GM20000 (cell line): ENCODE results near the gene HES5.

ENCODE experiments used
- DNase-seq: peaks from one replicate; pipeline ENCODE4 v3.0.0; 2012; ENCODE audit warnings: low spot score
- TF ChIP-seq, protein P1 (sequence below): IDR thresholded peaks from 2 replicates; pipeline ENCODE4 v1.5.1; 2012; ENCODE audit warnings: mild to moderate bottlenecking, control low read depth; ENCODE audit errors: extremely low read depth, missing control alignments

The HES5 gene

DNA sequence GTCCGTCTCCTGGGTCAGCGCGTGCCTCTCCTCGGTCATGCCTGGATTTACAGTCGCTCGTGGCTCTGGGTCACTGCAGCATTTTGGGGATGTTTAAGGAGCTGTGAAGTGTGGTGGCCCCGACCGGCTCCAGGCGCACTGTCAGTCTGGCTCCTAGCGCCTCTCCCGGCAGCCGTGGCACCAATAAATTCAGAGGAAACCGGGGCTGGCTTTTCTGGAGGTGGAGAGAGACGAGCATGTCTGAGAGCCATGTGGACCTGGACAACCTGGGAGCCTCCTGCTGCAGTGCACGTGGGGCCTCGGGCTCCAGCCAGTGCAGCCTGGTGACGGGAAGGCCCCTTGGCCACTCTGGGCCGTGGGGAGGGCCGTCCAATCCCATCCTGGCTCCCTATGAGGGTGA lies 36.8 kb downstream of the HES5 start:
- no peak for DNase-seq
- TF ChIP-seq, protein P1, sequence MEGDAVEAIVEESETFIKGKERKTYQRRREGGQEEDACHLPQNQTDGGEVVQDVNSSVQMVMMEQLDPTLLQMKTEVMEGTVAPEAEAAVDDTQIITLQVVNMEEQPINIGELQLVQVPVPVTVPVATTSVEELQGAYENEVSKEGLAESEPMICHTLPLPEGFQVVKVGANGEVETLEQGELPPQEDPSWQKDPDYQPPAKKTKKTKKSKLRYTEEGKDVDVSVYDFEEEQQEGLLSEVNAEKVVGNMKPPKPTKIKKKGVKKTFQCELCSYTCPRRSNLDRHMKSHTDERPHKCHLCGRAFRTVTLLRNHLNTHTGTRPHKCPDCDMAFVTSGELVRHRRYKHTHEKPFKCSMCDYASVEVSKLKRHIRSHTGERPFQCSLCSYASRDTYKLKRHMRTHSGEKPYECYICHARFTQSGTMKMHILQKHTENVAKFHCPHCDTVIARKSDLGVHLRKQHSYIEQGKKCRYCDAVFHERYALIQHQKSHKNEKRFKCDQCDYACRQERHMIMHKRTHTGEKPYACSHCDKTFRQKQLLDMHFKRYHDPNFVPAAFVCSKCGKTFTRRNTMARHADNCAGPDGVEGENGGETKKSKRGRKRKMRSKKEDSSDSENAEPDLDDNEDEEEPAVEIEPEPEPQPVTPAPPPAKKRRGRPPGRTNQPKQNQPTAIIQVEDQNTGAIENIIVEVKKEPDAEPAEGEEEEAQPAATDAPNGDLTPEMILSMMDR, result no peak

DNA sequence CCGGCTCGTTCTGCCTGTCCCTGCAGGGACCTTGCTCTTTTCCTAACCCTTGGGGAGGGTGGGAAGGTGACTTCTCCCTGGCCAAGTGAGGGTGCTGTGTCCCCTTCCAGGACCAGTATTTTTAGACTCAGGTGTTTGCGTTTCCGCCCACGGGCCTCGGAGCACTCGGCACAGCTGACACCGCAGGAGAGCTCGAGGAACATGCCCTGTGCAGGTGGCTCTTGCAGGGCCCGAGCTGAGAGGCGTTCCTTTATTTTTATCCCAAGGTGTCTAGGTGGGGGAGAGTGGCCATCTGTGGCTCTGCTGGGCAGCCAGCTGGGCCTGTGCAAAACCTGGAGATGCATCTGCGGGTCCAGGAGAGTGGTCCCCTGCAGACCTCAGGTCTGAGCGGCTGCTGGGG lies 38.0 kb downstream of the HES5 start:
- TF ChIP-seq, protein P1, result no peak
- DNase-seq, result no peak

DNA sequence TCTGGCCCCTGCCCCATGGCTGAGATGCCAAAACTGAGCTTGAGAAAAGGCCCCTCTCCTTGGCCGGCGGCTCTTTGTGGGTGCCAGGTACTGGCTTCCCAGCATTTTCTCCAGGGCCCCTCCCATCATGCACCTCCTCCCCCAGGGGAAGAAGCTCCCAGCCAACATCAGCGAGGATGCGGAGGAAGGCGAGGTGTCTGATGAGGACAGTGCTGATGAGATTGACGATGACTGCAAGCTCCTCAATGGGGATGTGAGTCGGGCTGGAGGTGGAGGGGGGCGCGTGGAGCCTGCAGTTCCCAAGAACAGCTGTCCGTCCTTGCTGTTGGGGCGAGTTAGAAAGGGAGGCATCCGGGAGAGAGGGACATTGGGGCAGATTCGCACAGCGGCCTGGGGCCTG lies 40.4 kb downstream of the HES5 start:
- DNase-seq, result no peak
- TF ChIP-seq, protein P1, result no peak

DNA sequence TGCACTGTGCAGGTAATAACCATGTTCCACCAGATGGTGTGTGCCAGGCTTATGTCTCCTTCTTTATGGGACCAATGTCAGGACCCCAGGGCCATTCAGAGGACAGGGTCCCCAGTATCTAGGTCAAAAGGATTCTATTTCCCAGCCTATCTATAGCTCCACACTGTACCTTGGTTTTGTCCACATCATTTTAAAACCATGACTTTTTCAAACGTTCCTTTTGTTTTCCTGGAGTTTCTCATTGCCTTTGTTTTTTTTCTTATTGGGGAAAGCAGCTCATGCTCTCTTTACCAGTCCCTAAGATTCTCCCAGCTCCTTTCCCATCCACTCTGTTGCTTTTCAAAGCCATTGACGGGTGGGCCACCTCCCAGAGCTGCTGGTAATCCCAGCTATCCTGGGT lies 41.4 kb downstream of the HES5 start:
- DNase-seq, result no peak
- TF ChIP-seq, protein P1, result no peak

DNA sequence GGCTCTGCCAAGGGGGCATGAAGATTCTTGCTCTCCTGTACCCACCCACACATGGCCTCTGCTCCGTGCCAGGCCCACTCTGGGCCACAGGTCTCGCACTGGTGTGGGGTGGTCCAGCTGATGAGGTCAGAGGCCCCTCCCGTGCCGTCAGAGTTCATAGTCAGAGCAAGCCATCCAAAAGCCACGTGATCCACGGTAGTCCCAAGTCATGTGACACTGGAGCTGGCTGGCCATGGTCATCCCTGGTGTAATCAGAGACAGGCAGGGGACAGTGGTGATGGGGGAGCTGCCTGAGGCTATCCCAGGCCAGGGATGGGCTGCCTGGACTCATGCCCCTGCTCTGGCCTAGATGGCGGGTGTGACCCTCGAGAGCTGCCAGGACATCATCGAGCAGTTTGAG lies 43.5 kb downstream of the HES5 start:
- DNase-seq, result no peak

DNA sequence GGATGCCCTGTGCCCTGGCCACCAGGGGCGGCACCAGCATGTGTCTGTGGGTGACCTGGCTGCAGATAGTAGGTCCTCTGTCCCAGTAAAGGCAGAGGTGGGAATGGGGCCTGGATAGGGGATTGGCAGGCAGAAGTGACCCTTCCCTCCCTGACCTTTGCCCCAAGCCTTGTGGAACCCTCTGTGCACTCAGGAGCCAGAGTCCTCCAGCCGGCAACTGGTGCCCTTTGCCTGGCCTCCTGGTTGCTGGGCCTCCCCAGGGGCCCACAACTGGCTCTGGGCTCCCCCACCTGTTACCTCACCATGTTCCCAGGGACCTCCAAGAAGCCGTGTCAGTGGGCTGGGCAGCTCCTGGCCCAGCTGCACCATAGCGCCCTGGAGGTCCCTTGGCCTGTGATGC lies 44.0 kb downstream of the HES5 start:
- no peak for DNase-seq
- TF ChIP-seq, protein P1, result no peak

More for the DNA sequence above, 43.5 kb downstream of the HES5 start:
- TF ChIP-seq, protein P1, result no peak

DNA sequence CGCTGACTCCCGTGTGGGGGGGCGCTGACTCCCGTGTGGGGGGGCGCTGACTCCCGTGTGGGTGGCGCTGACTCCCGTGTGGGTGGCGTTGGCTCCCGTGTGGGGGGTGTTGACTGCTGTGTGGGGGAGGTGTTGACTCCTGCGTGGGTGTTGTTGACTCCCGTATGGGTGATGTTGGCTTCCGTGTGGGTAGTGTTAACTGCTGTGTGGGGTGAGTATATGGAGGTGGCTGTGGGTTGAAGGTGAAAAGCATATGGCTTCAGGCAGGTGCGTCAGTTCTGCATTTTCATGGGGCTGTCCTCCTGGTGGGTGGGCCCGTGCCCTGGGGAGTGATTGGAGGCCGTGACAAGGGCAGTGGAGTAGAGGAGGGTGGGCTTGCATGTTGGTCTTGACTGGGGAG lies 46.1 kb downstream of the HES5 start:
- no peak for DNase-seq
- TF ChIP-seq, protein P1, result no peak
